Urinary bladder (tissue), 4 donors: Measurements from ENCODE around the gene MRPL36. TPM values are rescaled to one million over a fixed set of nuclear protein-coding genes. Genes with fewer than 3 reads are reported as not detected.

Experiments
- DNase-seq: peaks from one replicate; pipeline ENCODE4 v3.0.0-alpha.2; 2015; ENCODE audit errors: extremely low spot score
- H3K27ac ChIP-seq: one replicate; pipeline ENCODE4 v1.5.1; 2013; ENCODE audit warnings: low read depth, mild to moderate bottlenecking, moderate library complexity
- H3K36me3 ChIP-seq: one replicate; pipeline ENCODE4 v1.6.1; 2013; ENCODE audit warnings: mild to moderate bottlenecking, moderate library complexity; ENCODE audit not compliant: insufficient read depth
- H3K4me1 ChIP-seq: one replicate; pipeline ENCODE4 v1.6.1; 2013; ENCODE audit warnings: mild to moderate bottlenecking, moderate library complexity; ENCODE audit not compliant: insufficient read depth
- H3K4me3 ChIP-seq: one replicate; pipeline ENCODE4 v1.5.1; 2013; ENCODE audit warnings: low read depth, low read length
- WGBS: extraction: QIAGEN DNeasy Blood & Tissue Kit; methylation state at CpG from one replicate; pipeline ENCODE4 v1.1.7; 2013; 5-methylcytosine and 5-hydroxymethylcytosine counted together
- polyA plus RNA-seq: library from polyadenylated mRNA; stranded (reverse); fragments of 200-250 nt; gene quantifications from one replicate; pipeline ENCODE4 v1.2.3, GENCODE V29; 2013
- total RNA-seq: library from RNA; depleted of rRNA; stranded (reverse); fragments of >200 nt; gene quantifications from one replicate; pipeline ENCODE4 v1.2.3, GENCODE V29; 2014
- donor health status: healthy with polysubstance abuse.
- donor health status: healthy.

Gene MRPL36
- total and polyA plus RNA-seq, 2 donors = 19.9 to 68.6 TPM

- WGBS = 85% methylated on average over 9 of the region's 9 CpGs
- Histone ChIP-seq H3K36me3 (no peaks in the 10 kb centered on the region), H3K4me3 (no peak overlapping the region), H3K27ac (no peak overlapping the region), H3K4me1 (no peaks in the 10 kb centered on the region)
- no peak for DNase-seq
Observed at GRCh38 chr5:1781726-1782384, 17.8 kb downstream of the MRPL36 start.

DNA sequence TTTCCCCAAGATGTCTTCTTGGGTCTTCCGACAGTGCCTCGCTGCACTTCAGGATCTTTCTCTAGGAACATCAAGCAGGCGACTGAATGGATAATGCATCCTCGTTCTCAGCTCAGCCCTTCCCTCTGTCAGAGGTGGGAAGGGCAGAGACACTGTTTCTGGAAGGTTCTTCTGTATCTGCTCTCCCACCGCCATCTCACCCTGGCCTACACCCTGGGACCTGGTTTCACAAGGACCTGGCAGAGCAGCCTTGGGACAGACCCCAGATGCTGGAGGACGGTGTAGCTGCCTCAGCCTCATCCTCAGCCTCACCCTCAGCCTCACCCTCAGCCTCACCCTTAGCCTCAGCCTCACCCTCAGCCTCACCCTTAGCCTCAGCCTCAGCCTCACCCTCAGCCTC lies 18.5 kb downstream of the MRPL36 start:
- H3K4me1 ChIP-seq = no peaks in the 10 kb centered on the region
- H3K4me3 ChIP-seq = no peak overlapping the region
- WGBS = 87% methylated on average over 6 of the region's 6 CpGs
- no peak overlapping the region for H3K27ac ChIP-seq
- DNase-seq = no peak
- H3K36me3 ChIP-seq = no peaks in the 10 kb centered on the region

DNA sequence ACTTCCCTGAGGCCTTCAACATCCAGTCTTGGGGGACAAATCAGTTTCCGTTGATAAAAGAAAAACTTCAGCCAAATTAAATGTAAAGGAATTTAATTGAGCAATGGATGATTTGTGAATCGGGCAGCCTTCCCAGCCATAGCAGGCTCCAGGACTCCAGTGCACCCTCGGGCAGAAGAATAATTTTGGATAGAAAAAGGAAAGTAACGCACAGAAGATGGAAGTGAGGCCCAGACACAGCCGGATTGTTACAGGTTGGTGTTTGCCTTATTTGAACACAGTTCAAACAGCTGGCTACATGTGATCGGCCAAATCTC lies 19.1 kb downstream of the MRPL36 start:
- WGBS = 72% methylated on average over 6 of the region's 6 CpGs
- DNase-seq = no peak
- Histone ChIP-seq H3K27ac (no peak overlapping the region), H3K4me1 (no peaks in the 10 kb centered on the region), H3K36me3 (no peaks in the 10 kb centered on the region), H3K4me3 (no peak overlapping the region)

DNA sequence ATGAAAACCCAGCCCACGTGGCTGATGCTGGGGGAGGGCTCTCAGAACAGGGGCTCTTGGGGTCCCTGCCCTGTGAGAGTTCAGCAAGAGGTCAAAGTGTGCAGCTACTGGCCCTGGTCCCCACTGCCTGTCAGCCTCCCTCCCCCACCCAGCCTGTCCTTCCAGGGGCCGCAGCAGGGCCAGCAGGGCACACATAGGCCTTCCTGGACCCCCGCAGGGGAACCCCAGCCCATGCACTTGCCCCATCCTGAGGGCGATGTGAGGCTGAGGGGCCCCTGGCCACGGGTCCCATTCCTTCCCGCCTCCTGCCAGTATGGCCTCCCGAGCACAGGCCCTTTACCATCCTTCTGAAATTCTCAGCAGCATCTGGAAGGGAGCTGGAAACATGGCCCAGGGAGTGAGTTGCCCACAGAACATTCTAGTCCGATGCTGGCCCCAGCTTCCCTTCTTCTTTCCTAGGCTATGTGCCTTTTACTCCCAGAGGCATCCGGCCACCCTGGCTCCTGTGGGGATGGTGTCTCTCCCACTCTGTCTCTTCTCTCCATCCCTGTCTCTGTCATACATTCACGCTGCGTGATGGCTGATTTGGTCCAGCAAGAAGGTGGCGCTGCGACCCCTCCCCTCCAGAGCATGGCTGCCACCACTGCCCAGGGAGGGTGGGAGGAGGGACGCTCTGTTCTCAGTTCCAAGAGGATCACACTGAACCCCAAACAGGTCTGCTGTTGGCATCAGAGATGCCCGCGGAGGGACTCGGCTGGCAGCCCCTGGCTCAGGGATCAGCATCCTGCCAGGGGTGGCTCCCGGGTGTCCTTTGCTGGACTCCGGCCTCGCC lies 19.6 kb downstream of the MRPL36 start:
- 80% methylated on average over 20 of the region's 20 CpGs for WGBS
- no peak overlapping the region for H3K4me3 ChIP-seq
- no peaks in the 10 kb centered on the region for H3K4me1 ChIP-seq
- no peak for DNase-seq
- no peaks in the 10 kb centered on the region for H3K36me3 ChIP-seq
- no peak overlapping the region for H3K27ac ChIP-seq

GRCh38 chr5:1779021-1779680 lies 20.5 kb downstream of the MRPL36 start:
- Histone ChIP-seq H3K4me1 (no peaks in the 10 kb centered on the region), H3K36me3 (no peaks in the 10 kb centered on the region), H3K27ac (no peak overlapping the region), H3K4me3 (no peak overlapping the region)
- WGBS = 80% methylated on average over 32 of the region's 32 CpGs
- no peak for DNase-seq

DNA sequence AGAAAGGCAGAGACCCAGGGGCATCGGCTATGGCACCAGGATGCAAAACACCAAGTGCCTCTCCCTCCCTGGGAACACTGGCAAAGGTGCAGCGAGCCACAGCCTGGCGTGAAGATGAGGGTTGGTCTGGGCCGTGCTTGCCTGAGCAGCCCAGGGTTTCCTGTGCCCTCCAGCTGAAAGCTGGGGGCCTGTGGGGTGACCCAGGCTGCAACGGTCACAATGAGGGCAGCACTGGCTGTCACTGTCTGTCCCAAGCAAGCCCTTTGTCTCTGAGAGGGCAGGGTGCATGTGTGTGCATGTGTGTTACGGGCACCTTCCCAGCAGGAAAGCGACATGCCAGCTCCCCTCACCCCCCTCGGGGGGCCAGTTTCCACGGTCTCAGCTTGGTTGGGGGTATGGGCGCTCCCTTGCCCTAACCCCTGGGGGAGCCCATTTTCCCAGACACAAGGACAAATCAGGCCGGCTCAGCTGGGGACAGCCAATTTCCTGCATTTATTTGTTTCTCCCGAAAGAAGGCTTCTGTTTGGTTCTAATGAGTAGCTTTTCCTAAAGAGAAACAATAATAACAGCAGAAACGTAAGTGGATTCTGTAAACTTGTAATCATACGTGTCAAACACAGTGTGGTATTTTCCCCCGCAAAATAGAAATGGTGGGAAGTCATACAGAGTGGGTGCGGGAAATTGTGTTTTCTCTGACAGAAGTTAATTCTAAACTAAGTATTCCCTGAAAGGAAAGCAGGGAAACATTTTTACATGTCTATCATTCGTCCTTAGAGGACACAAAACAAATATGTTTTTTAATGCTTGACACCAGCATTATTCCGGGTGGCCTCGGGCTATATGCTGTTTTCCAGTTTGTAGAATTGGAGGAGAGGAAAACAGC lies 21.3 kb downstream of the MRPL36 start:
- Histone ChIP-seq H3K36me3 (no peaks in the 10 kb centered on the region), H3K4me3 (no peak overlapping the region), H3K4me1 (no peaks in the 10 kb centered on the region), H3K27ac (no peak overlapping the region)
- 68% methylated on average over 19 of the region's 19 CpGs for WGBS
- no peak for DNase-seq

- Histone ChIP-seq H3K36me3 (no peaks in the 10 kb centered on the region), H3K4me1 (no peaks in the 10 kb centered on the region), H3K27ac (no peak overlapping the region), H3K4me3 (no peak overlapping the region)
- no peak for DNase-seq
- 84% methylated on average over 31 of the region's 31 CpGs for WGBS
Observed at GRCh38 chr5:1777281-1778137, 22.1 kb downstream of the MRPL36 start.

DNA sequence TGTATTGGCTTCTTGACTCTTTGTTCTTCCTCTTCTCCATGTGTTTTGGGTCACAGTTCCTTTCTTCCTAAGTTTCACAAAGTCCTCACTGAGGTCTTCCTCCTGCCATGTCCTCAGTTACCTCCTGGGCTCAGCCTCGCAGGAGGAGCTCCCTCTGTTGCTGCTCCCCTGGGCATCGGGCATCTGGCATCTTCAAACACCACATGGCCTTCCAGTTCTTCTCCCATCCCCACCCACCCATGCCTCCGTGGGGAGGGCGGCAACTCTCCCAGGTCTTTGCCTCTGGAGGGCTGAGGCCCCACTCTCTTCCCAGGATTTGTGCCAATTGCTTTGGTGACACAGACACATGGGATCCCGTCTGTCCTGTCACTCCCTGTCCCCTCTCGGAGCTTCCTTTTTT lies 22.8 kb downstream of the MRPL36 start:
- WGBS = 84% methylated on average over 6 of the region's 6 CpGs
- Histone ChIP-seq H3K4me3 (no peak overlapping the region), H3K36me3 (no peaks in the 10 kb centered on the region), H3K4me1 (no peaks in the 10 kb centered on the region), H3K27ac (no peak overlapping the region)
- DNase-seq = no peak

GRCh38 chr5:1772634-1773033 lies 27.0 kb downstream of the MRPL36 start:
- H3K36me3 ChIP-seq = no peaks in the 10 kb centered on the region
- H3K4me1 ChIP-seq = no peaks in the 10 kb centered on the region
- DNase-seq = no peak
- H3K27ac ChIP-seq = no peak overlapping the region
- 13% methylated on average over 5 of the region's 5 CpGs for WGBS
- H3K4me3 ChIP-seq = no peak overlapping the region

DNA sequence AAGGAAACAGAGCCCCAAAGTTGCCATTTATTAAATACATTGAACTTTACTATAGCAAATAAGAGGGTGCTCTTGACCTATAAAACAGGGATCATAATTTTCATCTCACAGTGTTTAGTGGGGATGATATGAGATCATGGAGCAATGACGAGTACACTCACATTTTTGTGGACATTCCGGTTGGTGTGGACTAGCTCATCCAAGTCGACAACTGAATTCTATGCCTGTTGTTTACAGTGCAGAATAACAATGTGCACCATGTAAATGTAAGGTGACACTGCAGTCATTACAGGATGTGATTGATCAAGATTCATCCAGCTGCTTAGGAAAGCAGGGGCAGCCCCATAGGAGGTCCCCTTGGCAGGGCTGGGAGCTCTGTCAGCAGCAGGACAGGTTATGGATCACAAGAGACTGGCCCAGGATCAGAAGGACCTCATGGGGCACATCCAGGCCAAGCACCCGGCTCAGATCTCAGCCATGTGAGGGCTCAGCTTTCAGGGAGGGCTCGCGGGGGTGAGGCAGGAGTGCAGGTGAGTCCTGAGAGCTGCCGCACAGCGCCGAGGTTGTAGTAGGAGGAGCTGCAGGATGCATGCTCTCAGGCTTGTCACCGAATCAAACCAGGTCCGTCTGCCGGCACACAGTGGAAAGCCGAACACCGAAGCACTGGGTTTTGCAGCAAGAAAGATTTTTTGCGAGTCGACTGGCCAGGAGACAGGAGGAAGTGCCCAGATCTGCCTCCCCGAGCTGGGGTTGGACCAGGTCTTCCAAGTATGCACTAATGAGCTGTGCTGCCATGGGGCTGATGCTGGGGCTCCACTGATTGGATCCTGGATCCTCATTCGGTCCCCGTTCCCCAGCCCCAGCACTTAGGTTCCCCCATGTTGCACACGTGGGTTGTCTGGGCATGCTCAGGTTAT lies 28.2 kb downstream of the MRPL36 start:
- no peak overlapping the region for H3K4me3 ChIP-seq
- no peak for DNase-seq
- no peak overlapping the region for H3K27ac ChIP-seq
- WGBS = 68% methylated on average over 20 of the region's 20 CpGs
- H3K4me1 ChIP-seq = no peaks in the 10 kb centered on the region
- no peaks in the 10 kb centered on the region for H3K36me3 ChIP-seq

DNA sequence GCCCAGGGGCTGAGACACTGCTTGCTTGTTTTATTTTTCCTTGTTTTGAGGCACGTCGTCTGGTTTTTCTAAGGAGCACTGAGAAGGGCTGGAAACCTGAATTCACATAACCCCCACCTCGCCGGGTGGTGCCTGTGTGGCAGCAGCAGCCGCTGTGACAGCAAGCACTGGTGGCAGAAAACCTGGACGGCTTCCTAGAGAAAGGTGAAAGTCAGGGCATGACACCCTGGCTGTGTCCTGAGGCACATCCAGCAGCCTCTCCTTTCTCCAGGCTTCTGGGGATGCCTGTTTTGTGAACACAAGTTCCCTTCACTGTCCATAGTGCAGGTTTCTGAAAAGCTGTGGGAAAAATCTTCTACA lies 29.2 kb downstream of the MRPL36 start:
- Histone ChIP-seq H3K4me3 (no peak overlapping the region), H3K4me1 (no peaks in the 10 kb centered on the region), H3K27ac (no peak overlapping the region), H3K36me3 (no peaks in the 10 kb centered on the region)
- DNase-seq = no peak
- 61% methylated on average over 6 of the region's 6 CpGs for WGBS
